ENCODE results near the gene KLRC2. TPM values are rescaled to one million over a fixed set of nuclear protein-coding genes. Genes with fewer than 3 reads are reported as not detected.
"Not testable (repeated sequence)": the region's sequence is repeated elsewhere in the genome, so short reads cannot be mapped to it uniquely, and the experiment has no call there.

Gene KLRC2
- total RNA-seq, 2 donors from 2014 or later: not detected

GRCh38 chr12:10437601-10438000 is 1.8 kb upstream of the KLRC2 start:
- H3K9me3 ChIP-seq (ENCODE audit: control insufficient read depth, low read length, poor library complexity, severe bottlenecking); H3K27me3 Mint-ChIP-seq; DNase-seq; H3K4me3 Mint-ChIP-seq; ATAC-seq; H3K27ac Mint-ChIP-seq; H3K4me1 Mint-ChIP-seq; H3K36me3 Mint-ChIP-seq (ENCODE audit: low read depth): not testable (repeated sequence)

- ATAC-seq; H3K4me1 Mint-ChIP-seq; H3K36me3 Mint-ChIP-seq (ENCODE audit: low read depth); H3K4me3 Mint-ChIP-seq; H3K27me3 Mint-ChIP-seq; DNase-seq; H3K27ac Mint-ChIP-seq; H3K9me3 ChIP-seq (ENCODE audit: control insufficient read depth, low read length, poor library complexity, severe bottlenecking): not testable (repeated sequence)
These were observed 5.2 kb downstream of the KLRC2 start for GRCh38 chr12:10430623-10431022.

GRCh38 chr12:10425938-10426337 is 9.9 kb downstream of the KLRC2 start:
- not testable (repeated sequence) for ATAC-seq, H3K27ac Mint-ChIP-seq, H3K4me1 Mint-ChIP-seq

GRCh38 chr12:10424260-10424899 is 11.4 kb downstream of the KLRC2 start:
- not testable (repeated sequence) for H3K27me3 Mint-ChIP-seq; H3K4me3 Mint-ChIP-seq; ATAC-seq; DNase-seq; H3K9me3 ChIP-seq (ENCODE audit: control insufficient read depth, low read length, poor library complexity, severe bottlenecking); H3K36me3 Mint-ChIP-seq (ENCODE audit: low read depth); H3K4me1 Mint-ChIP-seq; H3K27ac Mint-ChIP-seq

More at GRCh38 chr12:10425938-10426337, 9.9 kb downstream of the KLRC2 start:
- not testable (repeated sequence) for H3K9me3 ChIP-seq (ENCODE audit: control insufficient read depth, low read length, poor library complexity, severe bottlenecking); H3K36me3 Mint-ChIP-seq (ENCODE audit: low read depth); DNase-seq; H3K27me3 Mint-ChIP-seq; H3K4me3 Mint-ChIP-seq

DNA sequence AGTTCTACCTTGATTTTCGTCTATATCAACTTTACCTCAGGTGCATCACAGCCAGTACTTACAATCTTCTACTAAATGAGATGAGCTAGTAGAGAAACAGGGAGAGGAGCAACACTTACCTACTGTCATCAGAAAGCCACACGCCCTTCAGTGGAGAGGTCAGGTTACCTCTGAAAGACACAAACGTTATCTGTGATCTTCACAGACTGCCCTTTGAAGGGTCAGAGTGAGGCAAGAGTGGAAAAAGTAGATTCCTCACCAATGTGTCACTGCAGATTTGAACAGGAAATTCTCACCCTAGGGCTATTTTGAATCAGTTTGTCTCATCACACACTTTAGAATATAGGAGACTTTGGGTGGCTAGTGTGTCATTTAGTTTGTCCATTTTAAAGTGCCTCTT is 13.7 kb downstream of the KLRC2 start:
- not testable (repeated sequence) for DNase-seq; H3K4me3 Mint-ChIP-seq; H3K27me3 Mint-ChIP-seq; H3K9me3 ChIP-seq (ENCODE audit: control insufficient read depth, low read length, poor library complexity, severe bottlenecking); H3K4me1 Mint-ChIP-seq; H3K27ac Mint-ChIP-seq; ATAC-seq; H3K36me3 Mint-ChIP-seq (ENCODE audit: low read depth)

DNA sequence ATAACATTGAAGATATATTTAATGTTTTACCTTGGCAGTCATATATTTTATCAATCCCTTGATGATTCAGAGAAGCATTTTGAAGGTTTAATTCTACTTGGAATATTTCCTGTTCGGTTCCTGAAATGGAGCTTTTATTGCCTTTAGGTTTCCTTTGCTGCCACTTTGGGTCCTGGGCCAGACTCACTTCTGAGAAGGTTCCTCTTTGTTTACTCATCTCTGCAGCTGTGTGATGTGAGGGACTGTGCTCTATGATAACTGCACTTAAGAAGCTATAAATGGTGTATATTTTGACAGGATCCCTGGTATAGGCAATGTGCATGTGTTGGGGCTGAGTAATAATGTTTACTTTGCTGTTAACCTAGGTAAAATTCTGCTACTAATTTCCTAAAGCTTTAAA is 15.5 kb downstream of the KLRC2 start, which contains the start of gene KLRC3:
TSS of gene KLRC3 (minus strand) at position 262 of the 400 bp plus-strand sequence. CDS start at position 217, 45 bp downstream.
- not testable (repeated sequence) for H3K4me1 Mint-ChIP-seq, ATAC-seq, H3K4me3 Mint-ChIP-seq

GRCh38 chr12:10409392-10409791 is 26.4 kb downstream of the KLRC2 start, which contains the start of gene KLRC4:
Gene KLRC4, minus strand, starts transcription at chr12:10409757. Its CDS starts 182 bp downstream, at chr12:10409575.
- no peak for ATAC-seq
- Mint-ChIP-seq H3K27me3 (peaks cover 16% of the 10 kb centered on the region), H3K36me3 (ENCODE audit: low read depth) (no peaks in the 10 kb centered on the region), H3K27ac (no peak within 1 kb of the TSS), H3K4me3 (no peak within 1 kb of the TSS), H3K4me1 (peaks cover 4% of the 10 kb centered on the region)
- DNase-seq: no peak
- H3K9me3 ChIP-seq (ENCODE audit: control insufficient read depth, low read length, poor library complexity, severe bottlenecking): no peaks in the 10 kb centered on the region

More for the DNA sequence above, 15.5 kb downstream of the KLRC2 start, which contains the start of gene KLRC3:
- not testable (repeated sequence) for H3K9me3 ChIP-seq (ENCODE audit: control insufficient read depth, low read length, poor library complexity, severe bottlenecking); H3K36me3 Mint-ChIP-seq (ENCODE audit: low read depth); H3K27ac Mint-ChIP-seq; DNase-seq; H3K27me3 Mint-ChIP-seq

- DNase-seq: no peak
- ATAC-seq: no peak
- Mint-ChIP-seq H3K4me1 (peaks cover 4% of the 10 kb centered on the region), H3K27me3 (peaks cover 16% of the 10 kb centered on the region), H3K4me3 (no peak overlapping the region), H3K36me3 (ENCODE audit: low read depth) (no peaks in the 10 kb centered on the region), H3K27ac (no peak overlapping the region)
- no peaks in the 10 kb centered on the region for H3K9me3 ChIP-seq (ENCODE audit: control insufficient read depth, low read length, poor library complexity, severe bottlenecking)
These were observed 27.0 kb downstream of the KLRC2 start for GRCh38 chr12:10408842-10409241.

DNA sequence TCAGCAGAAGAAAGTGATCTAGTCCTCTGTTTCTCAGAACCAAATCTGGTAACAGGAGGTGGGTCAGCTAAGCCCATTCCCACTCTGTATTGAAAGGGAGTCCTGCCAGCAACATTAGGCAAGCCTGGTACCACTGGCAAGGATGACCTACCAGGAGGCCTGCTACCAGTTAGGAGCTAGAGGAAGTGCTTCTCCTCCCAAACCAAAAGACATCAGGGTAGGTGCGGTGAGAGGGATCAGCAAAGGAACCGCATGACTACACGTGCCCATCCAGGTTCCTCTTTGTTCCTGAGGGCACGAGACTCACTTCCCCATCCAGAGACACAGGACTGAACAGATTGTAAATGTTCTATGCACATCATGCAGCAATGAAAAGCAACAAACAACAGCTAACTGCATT is 29.1 kb downstream of the KLRC2 start:
- no peak overlapping the region for H3K27ac Mint-ChIP-seq
- peaks cover 16% of the 10 kb centered on the region for H3K27me3 Mint-ChIP-seq
- no peak for ATAC-seq
- no peak overlapping the region for H3K4me3 Mint-ChIP-seq
- H3K36me3 Mint-ChIP-seq (ENCODE audit: low read depth): no peaks in the 10 kb centered on the region
- H3K9me3 ChIP-seq (ENCODE audit: control insufficient read depth, low read length, poor library complexity, severe bottlenecking): no peaks in the 10 kb centered on the region
- H3K4me1 Mint-ChIP-seq: peaks cover 4% of the 10 kb centered on the region
- DNase-seq: no peak

GRCh38 chr12:10405294-10405693 is 30.5 kb downstream of the KLRC2 start:
- DNase-seq (no peak), ATAC-seq (no peak)
- H3K4me1 Mint-ChIP-seq: peaks cover 4% of the 10 kb centered on the region
- no peaks in the 10 kb centered on the region for H3K36me3 Mint-ChIP-seq (ENCODE audit: low read depth)
- no peak overlapping the region for H3K27ac Mint-ChIP-seq
- no peaks in the 10 kb centered on the region for H3K9me3 ChIP-seq (ENCODE audit: control insufficient read depth, low read length, poor library complexity, severe bottlenecking)
- no peak overlapping the region for H3K4me3 Mint-ChIP-seq
- peaks cover 23% of the 10 kb centered on the region for H3K27me3 Mint-ChIP-seq

DNA sequence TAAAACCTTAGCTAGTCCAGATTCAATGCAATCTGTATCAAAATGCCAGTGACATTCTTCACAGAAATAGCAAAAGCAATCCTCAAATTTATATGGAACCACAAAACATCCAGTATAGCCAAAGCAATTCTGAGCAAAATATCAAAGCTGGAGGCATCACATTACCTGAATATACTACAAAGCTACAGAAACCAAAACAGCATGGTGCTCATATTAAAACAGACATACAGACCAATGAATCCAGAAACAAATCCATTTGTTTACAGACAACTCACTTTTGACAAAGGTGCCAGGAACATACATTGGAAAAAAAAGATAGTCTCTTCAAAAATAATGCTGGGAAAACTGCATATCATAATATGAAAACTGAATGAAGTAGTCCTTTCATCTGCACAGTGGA is 31.0 kb downstream of the KLRC2 start:
- Mint-ChIP-seq H3K4me1 (peaks cover 4% of the 10 kb centered on the region), H3K27me3 (peaks cover 23% of the 10 kb centered on the region), H3K36me3 (ENCODE audit: low read depth) (no peaks in the 10 kb centered on the region), H3K27ac (no peak overlapping the region), H3K4me3 (no peak overlapping the region)
- DNase-seq (no peak), ATAC-seq (no peak)
- H3K9me3 ChIP-seq (ENCODE audit: control insufficient read depth, low read length, poor library complexity, severe bottlenecking): no peaks in the 10 kb centered on the region

DNA sequence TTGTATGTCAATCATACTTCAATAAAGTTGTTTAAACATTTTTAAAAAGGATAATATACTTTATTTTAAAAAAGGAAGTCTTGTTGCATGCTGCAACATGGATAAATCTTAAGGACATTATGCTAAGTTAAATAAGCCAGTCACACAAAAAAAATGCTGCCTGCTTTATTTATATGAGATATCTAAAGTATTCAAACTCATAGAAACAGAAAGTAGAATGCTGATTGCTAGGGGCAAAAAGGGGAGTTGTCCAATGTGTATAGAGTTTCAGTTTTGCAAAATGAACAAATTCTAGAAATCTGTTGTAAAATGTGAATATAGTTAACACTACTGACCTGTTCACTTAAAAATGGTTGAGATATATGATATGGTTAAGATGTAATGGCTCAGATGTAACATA is 35.0 kb downstream of the KLRC2 start:
- no peak for ATAC-seq
- DNase-seq: no peak
- H3K9me3 ChIP-seq (ENCODE audit: control insufficient read depth, low read length, poor library complexity, severe bottlenecking): no peaks in the 10 kb centered on the region
- H3K36me3 Mint-ChIP-seq (ENCODE audit: low read depth): peaks cover 2% of the 10 kb centered on the region
- no peak overlapping the region for H3K27ac Mint-ChIP-seq
- no peak overlapping the region for H3K4me3 Mint-ChIP-seq
- H3K27me3 Mint-ChIP-seq: peaks cover 14% of the 10 kb centered on the region
- H3K4me1 Mint-ChIP-seq: no peaks in the 10 kb centered on the region

GRCh38 chr12:10398168-10398567 is 37.6 kb downstream of the KLRC2 start:
- H3K27ac Mint-ChIP-seq: no peak overlapping the region
- no peak overlapping the region for H3K4me3 Mint-ChIP-seq
- H3K4me1 Mint-ChIP-seq: peaks cover 9% of the 10 kb centered on the region
- H3K9me3 ChIP-seq (ENCODE audit: control insufficient read depth, low read length, poor library complexity, severe bottlenecking): no peaks in the 10 kb centered on the region
- ATAC-seq (no peak), DNase-seq (no peak)
- peaks cover 38% of the 10 kb centered on the region for H3K27me3 Mint-ChIP-seq
- H3K36me3 Mint-ChIP-seq (ENCODE audit: low read depth): peaks cover 2% of the 10 kb centered on the region

GRCh38 chr12:10397296-10397695 is 38.5 kb downstream of the KLRC2 start:
- Mint-ChIP-seq H3K4me3 (no peak overlapping the region), H3K27me3 (peaks cover 43% of the 10 kb centered on the region), H3K4me1 (peaks cover 9% of the 10 kb centered on the region), H3K27ac (no peak overlapping the region), H3K36me3 (ENCODE audit: low read depth) (peaks cover 2% of the 10 kb centered on the region)
- ATAC-seq: no peak
- no peaks in the 10 kb centered on the region for H3K9me3 ChIP-seq (ENCODE audit: control insufficient read depth, low read length, poor library complexity, severe bottlenecking)
- DNase-seq: no peak

All from T-helper 17 cell (primary cell).